SJSA1 (cell line): ENCODE measurements around the gene MRC2. TPM values are rescaled to one million over a fixed set of nuclear protein-coding genes. Genes with fewer than 3 reads are reported as not detected.
"Not testable (repeated sequence)": the region's sequence is repeated elsewhere in the genome, so short reads cannot be mapped to it uniquely, and the experiment has no call there.

Experiments
- DNase-seq, 2 experiments: peaks; one replicate each; pipeline ENCODE4 v3.0.0-alpha.2; 2015 to 2020; ENCODE audit warnings: low spot score in 2 of 2, low read depth in 1 of 2
- H3K27ac ChIP-seq: fragments of 250-450 bp; sonication (Bioruptor Pico); 2 replicates; pipeline ENCODE4 v1.5.1; 2020; ENCODE audit warnings: mild to moderate bottlenecking, moderate library complexity
- H3K27me3 ChIP-seq: fragments of 250-450 bp; sonication (Bioruptor Pico); replicated peaks from 2 replicates; pipeline ENCODE4 v1.5.1; 2020; ENCODE audit warnings: mild to moderate bottlenecking, moderate library complexity
- H3K36me3 ChIP-seq: fragments of 250-450 bp; sonication (Bioruptor Pico); 2 replicates; pipeline ENCODE4 v1.5.1; 2020; ENCODE audit warnings: mild to moderate bottlenecking
- H3K4me1 ChIP-seq: fragments of 250-450 bp; sonication (Bioruptor Pico); replicated peaks from 2 replicates; pipeline ENCODE4 v1.6.1; 2021; ENCODE audit warnings: mild to moderate bottlenecking
- H3K4me3 ChIP-seq: fragments of 250-450 bp; sonication (Bioruptor Pico); 2 replicates; pipeline ENCODE4 v1.5.1; 2020; ENCODE audit warnings: mild to moderate bottlenecking
- H3K9me3 ChIP-seq: fragments of 250-450 bp; sonication (Bioruptor Pico); replicated peaks from 2 replicates; pipeline ENCODE4 v1.5.1; 2020; ENCODE audit warnings: mild to moderate bottlenecking
- total RNA-seq: library from RNA; depleted of rRNA; stranded (reverse); fragments of >200 nt; shearing (Covaris generic); gene quantifications from 2 replicates; pipeline ENCODE4 v1.2.3, GENCODE V29; 2014; rRNA removed

MRC2 gene
- 202 and 254 TPM in 2 replicates for total RNA-seq

- Histone ChIP-seq H3K4me1 (peaks cover 40% of the 10 kb centered on the region), H3K27me3 (no peaks in the 10 kb centered on the region)
- DNase-seq = peak; percentile 84 to 89
Observed at GRCh38 chr17:62627219-62627903, at the start of gene MRC2. Gene MRC2 (plus strand): TSS chr17:62627670. CDS start chr17:62627803, 133 bp downstream.

GRCh38 chr17:62578757-62579487 is 48.5 kb upstream of the MRC2 start:
- peaks cover 61% of the 10 kb centered on the region for H3K36me3 ChIP-seq
- H3K4me1 ChIP-seq = no peaks in the 10 kb centered on the region
- no peaks in the 10 kb centered on the region for H3K27me3 ChIP-seq
- no peaks in the 10 kb centered on the region for H3K9me3 ChIP-seq
- no peak overlapping the region for H3K4me3 ChIP-seq
- no peak overlapping the region for H3K27ac ChIP-seq
- no peak for DNase-seq

More at GRCh38 chr17:62627219-62627903, at the start of gene MRC2:
- Histone ChIP-seq H3K36me3 (peaks cover 29% of the 10 kb centered on the region), H3K4me3 (peak within 1 kb of the TSS; percentile 90), H3K9me3 (no peaks in the 10 kb centered on the region), H3K27ac (peak within 1 kb of the TSS; percentile 67)

- no peaks in the 10 kb centered on the region for H3K27me3 ChIP-seq
- peaks cover 55% of the 10 kb centered on the region for H3K36me3 ChIP-seq
- DNase-seq = no peak
- peaks cover 7% of the 10 kb centered on the region; the same call in 1 of the 2 replicates for H3K4me1 ChIP-seq
- no peak overlapping the region for H3K27ac ChIP-seq
- H3K9me3 ChIP-seq = no peaks in the 10 kb centered on the region
- H3K4me3 ChIP-seq = no peak overlapping the region
Observed at GRCh38 chr17:62580947-62581346, 46.5 kb upstream of the MRC2 start.

- H3K4me1 ChIP-seq = peaks cover 7% of the 10 kb centered on the region; the same call in 1 of the 2 replicates
- DNase-seq = no peak
- H3K36me3 ChIP-seq = peaks cover 55% of the 10 kb centered on the region
- no peaks in the 10 kb centered on the region for H3K27me3 ChIP-seq
- H3K9me3 ChIP-seq = no peaks in the 10 kb centered on the region
- no peak overlapping the region for H3K4me3 ChIP-seq
- no peak overlapping the region for H3K27ac ChIP-seq
Observed at GRCh38 chr17:62581764-62582163, 45.7 kb upstream of the MRC2 start.

- no peak overlapping the region for H3K4me3 ChIP-seq
- H3K36me3 ChIP-seq = peaks cover 69% of the 10 kb centered on the region
- no peak for DNase-seq
- H3K27me3 ChIP-seq = no peaks in the 10 kb centered on the region
- H3K4me1 ChIP-seq = peaks cover 12% of the 10 kb centered on the region
- no peak overlapping the region for H3K27ac ChIP-seq
- no peaks in the 10 kb centered on the region for H3K9me3 ChIP-seq
Observed at GRCh38 chr17:62587554-62587953, 39.9 kb upstream of the MRC2 start.

- H3K36me3 ChIP-seq = peaks cover 69% of the 10 kb centered on the region
- no peaks in the 10 kb centered on the region for H3K9me3 ChIP-seq
- H3K4me1 ChIP-seq = peaks cover 17% of the 10 kb centered on the region
Observed at GRCh38 chr17:62588109-62588508, 39.4 kb upstream of the MRC2 start.

GRCh38 chr17:62591333-62591732 is 36.1 kb upstream of the MRC2 start:
- DNase-seq = no peak
- H3K27me3 ChIP-seq = no peaks in the 10 kb centered on the region
- H3K27ac ChIP-seq = no peak overlapping the region
- H3K4me1 ChIP-seq = peaks cover 10% of the 10 kb centered on the region
- peaks cover 71% of the 10 kb centered on the region for H3K36me3 ChIP-seq
- H3K4me3 ChIP-seq = no peak overlapping the region
- H3K9me3 ChIP-seq = no peaks in the 10 kb centered on the region

More at GRCh38 chr17:62588109-62588508, 39.4 kb upstream of the MRC2 start:
- DNase-seq = no peak
- no peak overlapping the region for H3K4me3 ChIP-seq
- H3K27ac ChIP-seq = no peak overlapping the region
- H3K27me3 ChIP-seq = no peaks in the 10 kb centered on the region

- Histone ChIP-seq H3K36me3 (peaks cover 73% of the 10 kb centered on the region), H3K4me1 (peaks cover 10% of the 10 kb centered on the region)
- H3K4me3 ChIP-seq = not testable (repeated sequence)
Observed at GRCh38 chr17:62591822-62592221, 35.6 kb upstream of the MRC2 start.

GRCh38 chr17:62592341-62593099 is 35.0 kb upstream of the MRC2 start:
- H3K4me3 ChIP-seq = no peak overlapping the region
- H3K9me3 ChIP-seq = no peaks in the 10 kb centered on the region
- H3K27me3 ChIP-seq = no peaks in the 10 kb centered on the region
- peaks cover 10% of the 10 kb centered on the region for H3K4me1 ChIP-seq
- DNase-seq = peak in 1 of 2 experiments; percentile 21
- H3K36me3 ChIP-seq = peaks cover 73% of the 10 kb centered on the region
- no peak overlapping the region for H3K27ac ChIP-seq

More at GRCh38 chr17:62591822-62592221, 35.6 kb upstream of the MRC2 start:
- not testable (repeated sequence) for H3K27ac ChIP-seq, DNase-seq, H3K27me3 ChIP-seq, H3K9me3 ChIP-seq

GRCh38 chr17:62595484-62595883 is 32.0 kb upstream of the MRC2 start:
- no peaks in the 10 kb centered on the region for H3K27me3 ChIP-seq
- H3K4me3 ChIP-seq = no peak overlapping the region
- DNase-seq = no peak
- no peaks in the 10 kb centered on the region for H3K9me3 ChIP-seq
- H3K4me1 ChIP-seq = peaks cover 10% of the 10 kb centered on the region
- H3K27ac ChIP-seq = no peak overlapping the region
- peaks cover 86% of the 10 kb centered on the region for H3K36me3 ChIP-seq

GRCh38 chr17:62596662-62597061 is 30.8 kb upstream of the MRC2 start:
- Histone ChIP-seq H3K9me3 (no peaks in the 10 kb centered on the region), H3K27ac (no peak overlapping the region), H3K4me1 (peaks cover 10% of the 10 kb centered on the region), H3K4me3 (no peak overlapping the region), H3K27me3 (no peaks in the 10 kb centered on the region), H3K36me3 (peaks cover 88% of the 10 kb centered on the region)
- no peak for DNase-seq

GRCh38 chr17:62597150-62597549 is 30.3 kb upstream of the MRC2 start:
- peaks cover 9% of the 10 kb centered on the region for H3K4me1 ChIP-seq
- no peaks in the 10 kb centered on the region for H3K9me3 ChIP-seq

GRCh38 chr17:62597920-62598319 is 29.6 kb upstream of the MRC2 start:
- Histone ChIP-seq H3K36me3 (peaks cover 91% of the 10 kb centered on the region), H3K27ac (no peak overlapping the region), H3K9me3 (no peaks in the 10 kb centered on the region), H3K4me1 (peaks cover 2% of the 10 kb centered on the region), H3K27me3 (no peaks in the 10 kb centered on the region), H3K4me3 (no peak overlapping the region)
- no peak for DNase-seq

More at GRCh38 chr17:62597150-62597549, 30.3 kb upstream of the MRC2 start:
- no peak overlapping the region for H3K4me3 ChIP-seq
- no peak overlapping the region for H3K27ac ChIP-seq
- H3K27me3 ChIP-seq = no peaks in the 10 kb centered on the region
- peaks cover 92% of the 10 kb centered on the region for H3K36me3 ChIP-seq
- DNase-seq = no peak
